ENCODE results near the gene AMOTL2.

DNA sequence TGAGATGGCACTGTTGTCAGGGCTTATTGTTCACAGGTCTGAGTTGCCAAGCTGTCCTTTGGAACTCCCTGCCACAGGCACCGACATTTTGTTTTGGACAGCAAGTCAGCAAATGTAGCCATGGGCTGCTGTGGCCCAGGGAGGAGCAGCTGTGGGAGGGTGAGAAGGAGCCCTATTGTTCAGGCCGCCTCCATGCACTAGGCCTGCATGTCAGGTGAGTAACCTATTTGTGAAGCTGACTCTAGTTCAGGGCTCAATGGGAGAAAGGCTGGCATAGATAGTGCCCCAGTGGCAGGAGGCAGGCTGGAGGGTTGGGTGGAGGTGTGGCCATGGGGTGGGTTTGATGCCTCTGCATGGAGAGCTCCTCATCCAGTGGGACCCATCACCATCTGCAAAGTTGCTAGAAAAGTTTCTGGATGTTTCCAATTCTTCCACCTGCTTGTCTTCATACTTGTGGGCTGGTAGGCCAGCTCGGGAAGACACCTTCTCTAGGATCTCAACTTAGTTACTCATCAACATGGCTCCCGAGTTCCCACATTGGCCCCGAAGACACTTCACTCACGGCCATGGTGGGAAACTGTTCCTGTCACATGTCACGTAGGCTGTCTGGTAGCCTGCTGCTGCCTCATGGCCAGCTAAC lies 19.5 kb downstream of the AMOTL2 start:
- TF ChIP-seq, protein P1, sequence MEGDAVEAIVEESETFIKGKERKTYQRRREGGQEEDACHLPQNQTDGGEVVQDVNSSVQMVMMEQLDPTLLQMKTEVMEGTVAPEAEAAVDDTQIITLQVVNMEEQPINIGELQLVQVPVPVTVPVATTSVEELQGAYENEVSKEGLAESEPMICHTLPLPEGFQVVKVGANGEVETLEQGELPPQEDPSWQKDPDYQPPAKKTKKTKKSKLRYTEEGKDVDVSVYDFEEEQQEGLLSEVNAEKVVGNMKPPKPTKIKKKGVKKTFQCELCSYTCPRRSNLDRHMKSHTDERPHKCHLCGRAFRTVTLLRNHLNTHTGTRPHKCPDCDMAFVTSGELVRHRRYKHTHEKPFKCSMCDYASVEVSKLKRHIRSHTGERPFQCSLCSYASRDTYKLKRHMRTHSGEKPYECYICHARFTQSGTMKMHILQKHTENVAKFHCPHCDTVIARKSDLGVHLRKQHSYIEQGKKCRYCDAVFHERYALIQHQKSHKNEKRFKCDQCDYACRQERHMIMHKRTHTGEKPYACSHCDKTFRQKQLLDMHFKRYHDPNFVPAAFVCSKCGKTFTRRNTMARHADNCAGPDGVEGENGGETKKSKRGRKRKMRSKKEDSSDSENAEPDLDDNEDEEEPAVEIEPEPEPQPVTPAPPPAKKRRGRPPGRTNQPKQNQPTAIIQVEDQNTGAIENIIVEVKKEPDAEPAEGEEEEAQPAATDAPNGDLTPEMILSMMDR (IDR thresholded peaks at IDR 0.05; ENCODE audit: borderline replicate concordance, extremely low read depth, low read length, poor library complexity, severe bottlenecking), result no peak
- no peak for TF ChIP-seq EZH2 (IDR thresholded peaks at IDR 0.05; ENCODE audit: borderline replicate concordance, low read depth, low read length, severe bottlenecking)
